ENCODE measurements around the gene ZSWIM5. TPM values are rescaled to one million over a fixed set of nuclear protein-coding genes. Genes with fewer than 3 reads are reported as not detected.

Gene ZSWIM5
- total and polyA plus RNA-seq, 9 of the 15 experiments (the other 6 are each of a cell fraction or from before 2014, with no cell fraction given) = under 0.01 to 0.07 (median 0.03) TPM; not detected in 3

- no peak for TF ChIP-seq FOXO4 (CRISPR knock-in tag; IDR thresholded peaks at IDR 0.05)
- TF ChIP-seq HDAC2 (IDR thresholded peaks at IDR 0.05) = peak; percentile 89
- no peak for TF ChIP-seq SMC3 (conservative IDR thresholded peaks at IDR 0.05; ENCODE audit: insufficient read depth, low read depth, low read length)
- no peak for TF ChIP-seq STAT6 (CRISPR knock-in tag; IDR thresholded peaks at IDR 0.05)
- TF ChIP-seq ZNF785 (CRISPR knock-in tag; IDR thresholded peaks at IDR 0.05) = no peak
- TF ChIP-seq ZNF639 (CRISPR knock-in tag; conservative IDR thresholded peaks at IDR 0.05 in 1 of 2, IDR thresholded peaks at IDR 0.05 in 1 of 2) = peak in 1 of 2 experiments; percentile 69; a peak in 1 of 4 replicates
- peak; percentile 47 for TF ChIP-seq SMAD1 (IDR thresholded peaks at IDR 0.05; ENCODE audit: low read depth, low read length, partially characterized antibody)
Observed at GRCh38 chr1:45035631-45036301, 170.6 kb downstream of the ZSWIM5 start (continued).
